Nephron progenitor cell (in vitro differentiated cells): ENCODE results near the gene NREP.

Source experiments
- DNase-seq: peaks from one replicate; pipeline ENCODE4 v3.0.0; 2021
- H3K27ac Mint-ChIP-seq: 2 replicates; pipeline ENCODE4 v1.8.0; 2021; ENCODE audit warnings: mild to moderate bottlenecking, moderate library complexity, mixed read lengths
- H3K27me3 Mint-ChIP-seq: 2 replicates; pipeline ENCODE4 v1.8.0; 2021; ENCODE audit warnings: mild to moderate bottlenecking, low read depth, mixed read lengths; ENCODE audit not compliant: poor library complexity
- H3K36me3 Mint-ChIP-seq: 2 replicates; pipeline ENCODE4 v1.8.0; 2021; ENCODE audit warnings: low read depth, mixed read lengths
- H3K4me1 Mint-ChIP-seq: 2 replicates; pipeline ENCODE4 v1.8.0; 2021; ENCODE audit warnings: mixed read lengths
- H3K4me3 Mint-ChIP-seq: 2 replicates; pipeline ENCODE4 v1.8.0; 2021; ENCODE audit warnings: mild to moderate bottlenecking, moderate library complexity, mixed read lengths
- H3K9me3 Mint-ChIP-seq: 2 replicates; pipeline ENCODE4 v1.8.0; 2021; ENCODE audit warnings: mild to moderate bottlenecking, moderate library complexity, mixed read lengths
- TF ChIP-seq, protein P1 (sequence below): fragments of 200-600 bp; sonication (generic); IDR thresholded peaks from 2 replicates; pipeline ENCODE4 v1.5.0; 2021; ENCODE audit warnings: antibody characterized with exemption

The NREP gene

DNA sequence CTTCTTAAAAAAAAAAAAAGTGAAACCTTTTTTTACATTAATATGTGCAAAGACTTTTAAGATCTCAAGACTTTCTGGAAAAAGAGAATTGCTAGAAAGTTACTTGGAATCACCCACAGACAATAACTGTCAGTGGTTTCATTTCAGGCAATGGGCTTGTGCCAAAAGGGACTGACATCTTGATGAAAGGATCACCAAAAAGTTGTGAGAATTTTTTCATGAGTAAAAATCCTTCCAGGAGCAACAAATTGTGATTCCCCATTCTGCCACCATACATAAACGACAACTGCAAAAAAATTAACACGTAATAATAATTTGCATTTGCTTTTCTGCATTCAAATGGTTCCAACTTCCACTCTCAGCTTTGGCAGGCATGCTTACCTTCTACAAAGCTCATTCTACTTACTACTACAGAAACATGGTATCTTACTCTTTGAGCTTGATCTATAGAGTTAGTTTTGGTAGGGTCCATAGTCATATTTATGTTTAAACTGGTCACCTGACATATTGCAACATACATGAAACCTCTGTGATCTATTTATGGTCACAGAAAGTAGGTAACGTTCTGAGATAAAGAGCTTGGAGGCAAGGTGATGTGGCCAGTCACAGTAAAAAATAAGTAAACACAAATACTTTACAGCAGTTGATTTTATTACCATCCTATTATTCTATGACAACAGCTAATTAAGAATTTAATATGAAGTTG is 3.0 kb downstream of the NREP start:
- DNase-seq: no peak
- H3K36me3 Mint-ChIP-seq: peaks cover 59% of the 10 kb centered on the region
- peaks cover 15% of the 10 kb centered on the region for H3K9me3 Mint-ChIP-seq
- TF ChIP-seq, protein P1, sequence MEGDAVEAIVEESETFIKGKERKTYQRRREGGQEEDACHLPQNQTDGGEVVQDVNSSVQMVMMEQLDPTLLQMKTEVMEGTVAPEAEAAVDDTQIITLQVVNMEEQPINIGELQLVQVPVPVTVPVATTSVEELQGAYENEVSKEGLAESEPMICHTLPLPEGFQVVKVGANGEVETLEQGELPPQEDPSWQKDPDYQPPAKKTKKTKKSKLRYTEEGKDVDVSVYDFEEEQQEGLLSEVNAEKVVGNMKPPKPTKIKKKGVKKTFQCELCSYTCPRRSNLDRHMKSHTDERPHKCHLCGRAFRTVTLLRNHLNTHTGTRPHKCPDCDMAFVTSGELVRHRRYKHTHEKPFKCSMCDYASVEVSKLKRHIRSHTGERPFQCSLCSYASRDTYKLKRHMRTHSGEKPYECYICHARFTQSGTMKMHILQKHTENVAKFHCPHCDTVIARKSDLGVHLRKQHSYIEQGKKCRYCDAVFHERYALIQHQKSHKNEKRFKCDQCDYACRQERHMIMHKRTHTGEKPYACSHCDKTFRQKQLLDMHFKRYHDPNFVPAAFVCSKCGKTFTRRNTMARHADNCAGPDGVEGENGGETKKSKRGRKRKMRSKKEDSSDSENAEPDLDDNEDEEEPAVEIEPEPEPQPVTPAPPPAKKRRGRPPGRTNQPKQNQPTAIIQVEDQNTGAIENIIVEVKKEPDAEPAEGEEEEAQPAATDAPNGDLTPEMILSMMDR: no peak
- peak overlapping the region; percentile 93 for H3K4me3 Mint-ChIP-seq
- no peak overlapping the region for H3K27ac Mint-ChIP-seq
- peaks cover 58% of the 10 kb centered on the region for H3K4me1 Mint-ChIP-seq
- peaks cover 3% of the 10 kb centered on the region for H3K27me3 Mint-ChIP-seq

DNA sequence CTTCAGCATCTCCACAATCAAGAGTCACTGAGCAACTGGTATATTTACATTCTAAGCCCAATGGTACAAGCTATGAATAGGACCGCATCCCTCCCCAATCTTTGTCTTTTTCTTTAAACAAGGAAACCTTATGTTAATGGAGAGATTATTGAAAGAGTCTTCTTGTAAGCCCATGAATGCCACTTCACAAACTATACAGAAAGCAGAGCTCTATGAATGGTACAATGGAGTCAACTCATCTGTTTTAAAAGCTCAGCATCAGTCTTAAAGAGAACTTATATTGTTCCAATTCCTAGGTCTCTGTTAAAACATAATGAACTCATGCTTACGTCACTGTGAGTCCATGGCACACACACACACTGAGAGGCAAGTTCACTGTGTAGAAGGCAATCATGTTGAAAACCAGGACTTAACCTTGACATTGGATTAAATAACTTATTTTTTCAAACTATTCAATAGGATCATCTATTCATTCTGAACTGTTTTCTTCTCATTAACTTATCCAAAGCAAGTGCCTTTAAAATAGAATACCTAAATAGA is 4.5 kb downstream of the NREP start:
- no peak overlapping the region for H3K27ac Mint-ChIP-seq
- TF ChIP-seq, protein P1: no peak
- peaks cover 3% of the 10 kb centered on the region for H3K27me3 Mint-ChIP-seq
- peaks cover 63% of the 10 kb centered on the region for H3K4me1 Mint-ChIP-seq
- DNase-seq: no peak
- H3K9me3 Mint-ChIP-seq: peaks cover 15% of the 10 kb centered on the region
- H3K36me3 Mint-ChIP-seq: peaks cover 75% of the 10 kb centered on the region
- peak overlapping the region; percentile 62 for H3K4me3 Mint-ChIP-seq

DNA sequence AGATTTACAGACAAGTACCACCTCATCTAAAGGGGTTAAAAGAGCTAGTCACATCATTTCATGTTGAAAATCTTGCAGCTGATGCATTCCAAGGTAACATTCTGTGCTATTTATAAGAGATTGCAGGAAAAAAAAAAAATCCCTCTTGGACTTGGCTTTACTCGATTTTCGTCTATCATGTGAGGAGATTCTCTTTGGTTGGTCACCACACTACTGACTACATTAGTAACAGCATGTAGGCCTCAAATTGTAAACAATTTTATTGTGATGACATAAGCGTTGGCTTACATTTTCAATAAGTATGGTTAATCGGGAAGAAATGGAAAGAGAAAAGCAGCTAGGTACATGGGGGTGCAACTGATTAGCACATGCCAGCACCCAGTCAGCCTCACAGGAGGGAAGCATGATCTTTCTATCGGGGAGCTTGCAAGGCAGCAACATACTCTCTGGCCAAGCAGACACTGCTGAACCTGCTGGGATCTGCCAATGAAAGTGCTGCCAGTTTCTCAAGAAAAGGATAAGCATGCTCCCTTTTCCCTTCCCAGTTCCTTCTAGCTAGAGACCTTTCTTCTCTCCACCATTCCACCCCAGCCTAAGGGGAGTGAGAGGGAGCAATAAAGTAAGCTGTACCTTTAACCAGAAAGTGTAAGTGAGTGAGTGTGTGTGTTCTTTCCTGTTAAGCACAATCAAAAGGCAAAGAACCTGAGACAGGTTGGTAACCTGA is 7.5 kb downstream of the NREP start:
- H3K27ac Mint-ChIP-seq: peak overlapping the region; percentile 55
- H3K36me3 Mint-ChIP-seq: peaks cover 95% of the 10 kb centered on the region
- H3K27me3 Mint-ChIP-seq: peaks cover 3% of the 10 kb centered on the region
- DNase-seq: no peak
- TF ChIP-seq, protein P1: no peak
- H3K9me3 Mint-ChIP-seq: peaks cover 15% of the 10 kb centered on the region
- H3K4me1 Mint-ChIP-seq: peaks cover 83% of the 10 kb centered on the region
- no peak overlapping the region for H3K4me3 Mint-ChIP-seq

DNA sequence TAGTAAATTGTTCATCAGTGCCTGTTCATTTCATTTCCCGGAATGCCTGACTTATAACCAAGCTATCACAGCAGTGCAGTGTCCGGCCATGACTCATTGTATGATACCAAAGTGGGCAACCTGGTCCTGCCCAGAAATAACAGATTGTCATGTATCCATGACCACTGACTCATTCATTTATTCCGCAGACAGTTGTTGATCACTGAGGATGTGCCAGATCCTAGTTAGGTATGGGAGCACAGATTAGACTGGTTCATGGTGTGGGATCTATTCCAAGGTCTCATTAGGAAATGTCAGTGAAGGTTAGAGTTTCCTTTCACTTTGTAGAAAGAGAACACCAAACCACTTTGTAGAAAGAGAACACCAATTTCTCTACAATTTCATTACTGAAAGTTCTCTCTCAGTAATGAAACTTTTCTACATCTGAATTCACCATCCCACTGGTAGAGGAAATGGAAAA is 8.7 kb downstream of the NREP start:
- peaks cover 84% of the 10 kb centered on the region for H3K4me1 Mint-ChIP-seq
- peaks cover 94% of the 10 kb centered on the region for H3K36me3 Mint-ChIP-seq
- peak overlapping the region; percentile 96 for H3K27ac Mint-ChIP-seq
- peaks cover 15% of the 10 kb centered on the region for H3K9me3 Mint-ChIP-seq
- no peak for DNase-seq
- TF ChIP-seq, protein P1: no peak
- peak overlapping the region; percentile 18 for H3K4me3 Mint-ChIP-seq
- peaks cover 3% of the 10 kb centered on the region for H3K27me3 Mint-ChIP-seq

DNA sequence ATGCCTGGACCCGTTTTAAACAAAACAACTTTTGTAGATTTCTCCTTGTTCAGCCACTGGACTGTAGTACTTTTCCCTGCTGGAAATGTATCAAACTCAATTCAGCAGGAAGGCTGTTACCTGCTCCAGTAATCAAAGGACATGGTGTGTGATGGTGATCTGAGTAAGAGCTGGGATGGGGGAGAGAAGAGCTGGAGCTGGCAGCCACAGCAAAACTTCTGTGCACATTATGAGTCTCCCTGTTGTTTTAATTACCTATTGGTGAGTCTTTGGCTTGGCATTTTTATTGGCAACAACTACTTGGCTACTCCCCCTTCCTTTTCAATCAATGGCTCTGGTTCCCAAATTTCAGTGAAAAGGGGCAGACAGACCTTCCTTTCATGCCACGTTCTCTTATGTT is 9.7 kb downstream of the NREP start:
- peaks cover 3% of the 10 kb centered on the region for H3K27me3 Mint-ChIP-seq
- peaks cover 8% of the 10 kb centered on the region for H3K9me3 Mint-ChIP-seq
- peaks cover 88% of the 10 kb centered on the region for H3K36me3 Mint-ChIP-seq
- H3K4me1 Mint-ChIP-seq: peaks cover 86% of the 10 kb centered on the region
- peak overlapping the region; percentile 96 for H3K27ac Mint-ChIP-seq
- no peak for DNase-seq
- TF ChIP-seq, protein P1: no peak
- peak overlapping the region; percentile 29 for H3K4me3 Mint-ChIP-seq
